Measurements from ENCODE around the gene ESPNL.

Gene ESPNL

GRCh38 chr2:238077292-238077691, 22.8 kb upstream of the ESPNL start:
- no peak overlapping the region for H2BK15ac ChIP-seq (ENCODE audit: low read depth, poor library complexity, severe bottlenecking)
- H3K4me3 ChIP-seq (ENCODE audit: insufficient read depth in 1 of 2, low read depth in 1 of 2, low read length in 2 of 2), result no peak overlapping the region
- no peak overlapping the region for H2BK12ac ChIP-seq (ENCODE audit: low read length in 2 of 2)
- no peak overlapping the region for H3K27ac ChIP-seq (ENCODE audit: low read length, poor library complexity, severe bottlenecking)
- H3K27me3 ChIP-seq (ENCODE audit: control insufficient read depth in 1 of 2, insufficient read depth in 1 of 2, low read length in 2 of 2), result no peaks in the 10 kb centered on the region
- H3K79me1 ChIP-seq (replicated peaks; ENCODE audit: low read length, poor library complexity, severe bottlenecking), result peaks cover 8% of the 10 kb centered on the region
- WGBS, result 100% methylated on average over 1 of the region's 1 CpG
- H3K4me1 ChIP-seq (ENCODE audit: control insufficient read depth, insufficient read depth, low read depth, low read length), result no peaks in the 10 kb centered on the region
- no peak overlapping the region for H3K14ac ChIP-seq (ENCODE audit: low read length in 2 of 2)
- no peak overlapping the region for H3K4ac ChIP-seq (ENCODE audit: low read depth in 1 of 2, low read length in 2 of 2)
- H2BK120ac ChIP-seq (ENCODE audit: low read depth, low read length), result no peak overlapping the region
- no peak overlapping the region for H3K4me2 ChIP-seq (ENCODE audit: low read length, poor library complexity, severe bottlenecking)
- DNase-seq, result peak; percentile 26
- H3K9me3 ChIP-seq (ENCODE audit: control insufficient read depth, low read length), result peaks cover 20% of the 10 kb centered on the region
- no peak overlapping the region for H4K91ac ChIP-seq (ENCODE audit: low read length)
- H3K9ac ChIP-seq (ENCODE audit: low read length), result no peak overlapping the region
- H4K8ac ChIP-seq (ENCODE audit: low read length), result no peak overlapping the region
- no peak overlapping the region for H3K23ac ChIP-seq (ENCODE audit: low read length in 2 of 2)
- no peak overlapping the region for H3K18ac ChIP-seq (ENCODE audit: low read depth in 1 of 2, low read length in 2 of 2)
- peaks cover 24 to 33% of the 10 kb centered on the region in 2 experiments for H3K36me3 ChIP-seq (ENCODE audit: control insufficient read depth in 1 of 2, insufficient read depth in 2 of 2, low read depth in 1 of 2, low read length in 2 of 2)
- H2AK5ac ChIP-seq (ENCODE audit: low read length, severe bottlenecking), result no peak overlapping the region
- no peak overlapping the region for H2BK5ac ChIP-seq (ENCODE audit: low read depth, low read length, poor library complexity, severe bottlenecking)
- H2AFZ ChIP-seq (ENCODE audit: low read depth, low read length), result no peak overlapping the region

GRCh38 chr2:238079874-238080327, 20.2 kb upstream of the ESPNL start:
- Histone ChIP-seq H2BK5ac (ENCODE audit: low read depth, low read length, poor library complexity, severe bottlenecking) (no peak overlapping the region), H3K18ac (ENCODE audit: low read depth in 1 of 2, low read length in 2 of 2) (no peak overlapping the region), H3K14ac (ENCODE audit: low read length in 2 of 2) (no peak overlapping the region), H3K27me3 (ENCODE audit: control insufficient read depth in 1 of 2, insufficient read depth in 1 of 2, low read length in 2 of 2) (no peaks in the 10 kb centered on the region), H3K79me1 (replicated peaks; ENCODE audit: low read length, poor library complexity, severe bottlenecking) (peaks cover 7% of the 10 kb centered on the region), H3K4me3 (ENCODE audit: insufficient read depth in 1 of 2, low read depth in 1 of 2, low read length in 2 of 2) (no peak overlapping the region), H3K9me3 (ENCODE audit: control insufficient read depth, low read length) (no peaks in the 10 kb centered on the region), H3K4me2 (ENCODE audit: low read length, poor library complexity, severe bottlenecking) (no peak overlapping the region), H3K36me3 (ENCODE audit: control insufficient read depth in 1 of 2, insufficient read depth in 2 of 2, low read depth in 1 of 2, low read length in 2 of 2) (peaks cover 35 to 38% of the 10 kb centered on the region in 2 experiments), H2AFZ (ENCODE audit: low read depth, low read length) (no peak overlapping the region), H3K27ac (ENCODE audit: low read length, poor library complexity, severe bottlenecking) (no peak overlapping the region), H2BK12ac (ENCODE audit: low read length in 2 of 2) (no peak overlapping the region), H3K4me1 (ENCODE audit: control insufficient read depth, insufficient read depth, low read depth, low read length) (no peaks in the 10 kb centered on the region), H2BK120ac (ENCODE audit: low read depth, low read length) (no peak overlapping the region), H3K4ac (ENCODE audit: low read depth in 1 of 2, low read length in 2 of 2) (no peak overlapping the region), H4K8ac (ENCODE audit: low read length) (no peak overlapping the region), H3K9ac (ENCODE audit: low read length) (no peak overlapping the region), H4K91ac (ENCODE audit: low read length) (no peak overlapping the region), H3K23ac (ENCODE audit: low read length in 2 of 2) (no peak overlapping the region), H2AK5ac (ENCODE audit: low read length, severe bottlenecking) (no peak overlapping the region), H2BK15ac (ENCODE audit: low read depth, poor library complexity, severe bottlenecking) (no peak overlapping the region)
- 94% methylated on average over 2 of the region's 2 CpGs for WGBS
- DNase-seq, result no peak

- 97% methylated on average over 15 of the region's 15 CpGs for WGBS
These were observed 19.6 kb upstream of the ESPNL start for GRCh38 chr2:238080518-238080917.

GRCh38 chr2:238081150-238081549, 19.0 kb upstream of the ESPNL start:
- peaks cover 35 to 37% of the 10 kb centered on the region in 2 experiments for H3K36me3 ChIP-seq (ENCODE audit: control insufficient read depth in 1 of 2, insufficient read depth in 2 of 2, low read depth in 1 of 2, low read length in 2 of 2)
- no peak overlapping the region for H2BK15ac ChIP-seq (ENCODE audit: low read depth, poor library complexity, severe bottlenecking)
- H3K4ac ChIP-seq (ENCODE audit: low read depth in 1 of 2, low read length in 2 of 2), result no peak overlapping the region
- H4K91ac ChIP-seq (ENCODE audit: low read length), result no peak overlapping the region
- no peaks in the 10 kb centered on the region for H3K27me3 ChIP-seq (ENCODE audit: control insufficient read depth in 1 of 2, insufficient read depth in 1 of 2, low read length in 2 of 2)
- no peak overlapping the region for H2AFZ ChIP-seq (ENCODE audit: low read depth, low read length)
- no peak overlapping the region for H3K14ac ChIP-seq (ENCODE audit: low read length in 2 of 2)
- H2AK5ac ChIP-seq (ENCODE audit: low read length, severe bottlenecking), result no peak overlapping the region
- no peak overlapping the region for H3K9ac ChIP-seq (ENCODE audit: low read length)
- H2BK5ac ChIP-seq (ENCODE audit: low read depth, low read length, poor library complexity, severe bottlenecking), result no peak overlapping the region
- peaks cover 7% of the 10 kb centered on the region for H3K79me1 ChIP-seq (replicated peaks; ENCODE audit: low read length, poor library complexity, severe bottlenecking)
- H3K18ac ChIP-seq (ENCODE audit: low read depth in 1 of 2, low read length in 2 of 2), result no peak overlapping the region
- no peak for DNase-seq
- no peak overlapping the region for H3K27ac ChIP-seq (ENCODE audit: low read length, poor library complexity, severe bottlenecking)
- 98% methylated on average over 12 of the region's 13 CpGs for WGBS
- H3K4me3 ChIP-seq (ENCODE audit: insufficient read depth in 1 of 2, low read depth in 1 of 2, low read length in 2 of 2), result no peak overlapping the region
- no peaks in the 10 kb centered on the region for H3K4me1 ChIP-seq (ENCODE audit: control insufficient read depth, insufficient read depth, low read depth, low read length)
- no peak overlapping the region for H2BK120ac ChIP-seq (ENCODE audit: low read depth, low read length)
- H4K8ac ChIP-seq (ENCODE audit: low read length), result no peak overlapping the region
- no peak overlapping the region for H2BK12ac ChIP-seq (ENCODE audit: low read length in 2 of 2)
- H3K4me2 ChIP-seq (ENCODE audit: low read length, poor library complexity, severe bottlenecking), result no peak overlapping the region
- no peak overlapping the region for H3K23ac ChIP-seq (ENCODE audit: low read length in 2 of 2)
- H3K9me3 ChIP-seq (ENCODE audit: control insufficient read depth, low read length), result no peaks in the 10 kb centered on the region

More at GRCh38 chr2:238080518-238080917, 19.6 kb upstream of the ESPNL start:
- no peak overlapping the region for H3K23ac ChIP-seq (ENCODE audit: low read length in 2 of 2)
- no peaks in the 10 kb centered on the region for H3K9me3 ChIP-seq (ENCODE audit: control insufficient read depth, low read length)
- H2AFZ ChIP-seq (ENCODE audit: low read depth, low read length), result no peak overlapping the region
- H2AK5ac ChIP-seq (ENCODE audit: low read length, severe bottlenecking), result no peak overlapping the region
- no peak overlapping the region for H2BK120ac ChIP-seq (ENCODE audit: low read depth, low read length)
- DNase-seq, result no peak
- H4K91ac ChIP-seq (ENCODE audit: low read length), result peak overlapping the region; percentile 65
- H3K4me2 ChIP-seq (ENCODE audit: low read length, poor library complexity, severe bottlenecking), result no peak overlapping the region
- peaks cover 7% of the 10 kb centered on the region for H3K79me1 ChIP-seq (replicated peaks; ENCODE audit: low read length, poor library complexity, severe bottlenecking)
- H3K4me3 ChIP-seq (ENCODE audit: insufficient read depth in 1 of 2, low read depth in 1 of 2, low read length in 2 of 2), result no peak overlapping the region
- no peak overlapping the region for H2BK15ac ChIP-seq (ENCODE audit: low read depth, poor library complexity, severe bottlenecking)
- no peaks in the 10 kb centered on the region for H3K27me3 ChIP-seq (ENCODE audit: control insufficient read depth in 1 of 2, insufficient read depth in 1 of 2, low read length in 2 of 2)
- no peak overlapping the region for H2BK12ac ChIP-seq (ENCODE audit: low read length in 2 of 2)
- H3K27ac ChIP-seq (ENCODE audit: low read length, poor library complexity, severe bottlenecking), result no peak overlapping the region
- no peak overlapping the region for H3K4ac ChIP-seq (ENCODE audit: low read depth in 1 of 2, low read length in 2 of 2)
- H4K8ac ChIP-seq (ENCODE audit: low read length), result no peak overlapping the region
- H3K9ac ChIP-seq (ENCODE audit: low read length), result no peak overlapping the region
- H2BK5ac ChIP-seq (ENCODE audit: low read depth, low read length, poor library complexity, severe bottlenecking), result no peak overlapping the region
- H3K4me1 ChIP-seq (ENCODE audit: control insufficient read depth, insufficient read depth, low read depth, low read length), result no peaks in the 10 kb centered on the region
- H3K14ac ChIP-seq (ENCODE audit: low read length in 2 of 2), result no peak overlapping the region
- H3K18ac ChIP-seq (ENCODE audit: low read depth in 1 of 2, low read length in 2 of 2), result peak overlapping the region in 1 of 2 experiments; percentile 11
- peaks cover 34 to 35% of the 10 kb centered on the region in 2 experiments for H3K36me3 ChIP-seq (ENCODE audit: control insufficient read depth in 1 of 2, insufficient read depth in 2 of 2, low read depth in 1 of 2, low read length in 2 of 2)
